K562 (cell line): ENCODE data around the gene SLC22A23. TPM values are rescaled to one million over a fixed set of nuclear protein-coding genes. Genes with fewer than 3 reads are reported as not detected.

Experiments used
- ATAC-seq: fragments of 200-7000 bp; cut with Tn5 transposase; 3 replicates; pipeline ENCODE4 v1.9.1; 2020; ENCODE audit warnings: moderate library complexity
- BruUV-seq: library from RNA; stranded (reverse); fragments of 400-500 nt; replicated peaks from 2 replicates; lab custom pipeline; 2021; lab: Mats Ljungman, UMichigan
- CTCF ChIA-PET: fragments of 300-600 bp; formaldehyde crosslinking; extraction: SDS; loops from one replicate; lab custom pipeline; 2021; ENCODE audit warnings: low intra/inter-chr PET ratio; lab: Yijun Ruan, JAX
- POLR2A ChIA-PET: fragments of 300-600, 350-650 bp; sonication (Branson Sonifier 250); formaldehyde crosslinking; extraction: SDS; loops from one replicate; lab custom pipeline; 2021; ENCODE audit warnings: antibody characterized with exemption, inconsistent platforms; lab: Yijun Ruan, JAX
- DNase-seq, 4 experiments: peaks; one replicate each; pipeline versions ENCODE4 v3.0.0 to v3.0.0-alpha.2; 2011 to 2018; ENCODE audit warnings: low spot score in 3 of 4, mixed read lengths in 3 of 4; ENCODE audit errors: extremely low read depth in 1 of 4
- FAIRE-seq: peaks from 2 replicates; lab custom pipeline; 2011; peaks lifted over from hg19 to GRCh38; lab: Jason Lieb, UNC
- H2AFZ ChIP-seq: 2 replicates; pipeline ENCODE4 v1.6.0; 2011; ENCODE audit warnings: low read depth, low read length, control low read depth, inconsistent platforms
- H3K27ac ChIP-seq: fragments of 200-600 bp; 3 replicates; pipeline ENCODE4 v1.8.0; 2011; ENCODE audit warnings: low read depth, mild to moderate bottlenecking, control low read depth, inconsistent platforms, low read length, moderate library complexity, mixed read lengths; ENCODE audit errors: extremely low read depth
- H3K27me3 ChIP-seq, 2 experiments: fragments of 300-600 bp in 1 of 2; 2 replicates in 1 of 2; 3 replicates in 1 of 2; pipeline versions ENCODE4 v1.6.0 to v1.8.0; 2011; ENCODE audit warnings: inconsistent platforms in 2 of 2, low read length in 2 of 2, mild to moderate bottlenecking in 1 of 2, mixed read lengths in 1 of 2, moderate library complexity in 1 of 2; ENCODE audit not compliant: control insufficient read depth in 2 of 2, insufficient read depth in 2 of 2
- H3K36me3 ChIP-seq: fragments of 300-600 bp; 3 replicates; pipeline ENCODE4 v1.8.0; 2011; ENCODE audit warnings: mild to moderate bottlenecking, low read length, inconsistent platforms; ENCODE audit not compliant: control insufficient read depth, insufficient read depth
- H3K4me1 ChIP-seq, 2 experiments: fragments of 200-600 bp in 1 of 2; replicated peaks in 1 of 2; 2 replicates in 1 of 2; 3 replicates in 1 of 2; pipeline versions ENCODE4 v1.5.1 to v1.8.0; 2011; ENCODE audit warnings: inconsistent platforms in 2 of 2, low read length in 2 of 2, mild to moderate bottlenecking in 1 of 2, mixed read lengths in 1 of 2, moderate library complexity in 1 of 2; ENCODE audit not compliant: control insufficient read depth in 2 of 2, insufficient read depth in 2 of 2
- H3K4me2 ChIP-seq: 2 replicates; pipeline ENCODE4 v1.6.1; 2011; ENCODE audit warnings: low read length, control low read depth, inconsistent platforms, mixed read lengths; ENCODE audit not compliant: insufficient read depth
- H3K4me3 ChIP-seq: fragments of 200-600 bp; sonication (generic), shearing (Covaris generic); 2 replicates; pipeline ENCODE4 v1.5.1; 2016; ENCODE audit warnings: control low read depth, inconsistent platforms
- H3K79me2 ChIP-seq: fragments of 200-600 bp; 3 replicates; pipeline ENCODE4 v1.8.0; 2011; ENCODE audit warnings: low read length, inconsistent platforms; ENCODE audit not compliant: control insufficient read depth, insufficient read depth
- H3K9ac ChIP-seq, 2 experiments: 2 replicates each; pipeline versions ENCODE4 v1.6.0 to v1.6.1; 2011; ENCODE audit warnings: low read depth in 2 of 2, low read length in 2 of 2, control low read depth in 1 of 2, inconsistent platforms in 1 of 2, mild to moderate bottlenecking in 1 of 2, mixed read lengths in 1 of 2; ENCODE audit not compliant: insufficient read depth in 1 of 2
- H3K9me1 ChIP-seq: one replicate; pipeline ENCODE4 v1.6.0; 2011; ENCODE audit warnings: inconsistent platforms, mild to moderate bottlenecking, low read length, moderate library complexity; ENCODE audit not compliant: control insufficient read depth, insufficient read depth
- H3K9me3 ChIP-seq: replicated peaks from 2 replicates; pipeline ENCODE4 v1.5.1; 2011; ENCODE audit warnings: low read depth, low read length, inconsistent platforms; ENCODE audit not compliant: control insufficient read depth, insufficient read depth
- H4K20me1 ChIP-seq: replicated peaks from 2 replicates; pipeline ENCODE4 v1.6.1; 2011; ENCODE audit warnings: low read length, inconsistent platforms, mixed read lengths; ENCODE audit not compliant: control insufficient read depth, insufficient read depth
- FIP1L1 ChIP-seq: fragments of 200-400 bp; formaldehyde crosslinking; IDR thresholded peaks from 2 replicates; pipeline ENCODE4 v1.6.1; 2018; ENCODE audit warnings: mild to moderate bottlenecking, low read depth, low read length; ENCODE audit not compliant: poor library complexity, severe bottlenecking
- LEF1 ChIP-seq: fragments of 450-650 bp; IDR thresholded peaks from 2 replicates; pipeline ENCODE4 v1.6.1; 2016; ENCODE audit warnings: mild to moderate bottlenecking
- RUNX1 ChIP-seq: sonication (generic); IDR thresholded peaks from 2 replicates; pipeline ENCODE4 v1.6.1; 2016; ENCODE audit warnings: antibody characterized with exemption, low read depth
- ZSCAN29 ChIP-seq: fragments of 450-650 bp; IDR thresholded peaks from 2 replicates; pipeline ENCODE4 v1.6.1; 2017
- WGBS: fragments of 100-300 bp; shearing (Covaris generic); methylation state at CpG from one replicate; pipeline ENCODE4 v1.1.6; 2016; ENCODE audit warnings: low coverage, mixed read lengths; ENCODE audit not compliant: insufficient coverage; ENCODE audit errors: missing lambda C conversion rate; 5-methylcytosine and 5-hydroxymethylcytosine counted together
- in situ Hi-C: fragments of 300-500 bp; cut with MboI; formaldehyde crosslinking; loops from 4 replicates; pipeline ENCODE4 v1.15.0; 2018; ENCODE audit warnings: inconsistent platforms, mixed read lengths
- intact Hi-C: fragments of 100-400 bp; cut with micrococcal nuclease; formaldehyde crosslinking; loops from 2 replicates; pipeline ENCODE4 v1.14.2; 2022
- polyA plus RNA-seq, 8 experiments: library from polyadenylated mRNA; depleted of rRNA in 4 of 8; stranded (reverse) in 5 of 8; unstranded in 3 of 8; fragments of >200 nt; fragmentation: Nextera tagmentation in 2 of 8; fragmentation: Illumina TruSeq in 1 of 8; extraction: Ambion mirVana in 2 of 8; extraction: Trizol in 1 of 8; gene quantifications; 2 replicates each; pipeline versions ENCODE4 v1.2.1 to v1.2.3, GENCODE V29; 2011 to 2014; ENCODE audit warnings: inconsistent platforms in 1 of 8, missing spikeins in 1 of 8
- total RNA-seq, 7 experiments: library from RNA; depleted of rRNA in 6 of 7; stranded (reverse); fragments of >200 nt in 6 of 7; fragmentation: Illumina TruSeq in 2 of 7; extraction: Trizol in 2 of 7; gene quantifications; 2 replicates each; pipeline versions ENCODE4 v1.2.1 to v1.2.3, GENCODE V29; 2011 to 2021; ENCODE audit warnings: low replicate concordance in 1 of 7
- TF ChIP-seq, protein P1 (sequence below): sonication (generic); formaldehyde crosslinking; IDR thresholded peaks from 2 replicates; pipeline ENCODE4 v1.8.1; 2023; ENCODE audit warnings: mild to moderate bottlenecking, missing genetic modification reagents
- TF ChIP-seq, protein P2 (sequence below), 2 experiments: fragments of 450-650 bp; IDR thresholded peaks; 2 replicates each; pipeline ENCODE4 v1.6.1; 2016; ENCODE audit warnings: mild to moderate bottlenecking in 2 of 2, borderline replicate concordance in 1 of 2, low read depth in 1 of 2, moderate library complexity in 1 of 2
- TF ChIP-seq, protein P3 (sequence below): sonication (generic); formaldehyde crosslinking; IDR thresholded peaks from 2 replicates; pipeline ENCODE4 v1.8.1; 2023; ENCODE audit warnings: mild to moderate bottlenecking, missing genetic modification reagents
- TF ChIP-seq, protein P4 (sequence below): sonication (generic); formaldehyde crosslinking; IDR thresholded peaks from 2 replicates; pipeline ENCODE4 v1.9.0; 2022; ENCODE audit warnings: mild to moderate bottlenecking, missing genetic modification reagents

SLC22A23 gene
- total and polyA plus RNA-seq, 9 of the 15 experiments (the other 6 are each of a cell fraction or from before 2014, with no cell fraction given): 0.30 to 8.7 (median 2.5) TPM

DNA sequence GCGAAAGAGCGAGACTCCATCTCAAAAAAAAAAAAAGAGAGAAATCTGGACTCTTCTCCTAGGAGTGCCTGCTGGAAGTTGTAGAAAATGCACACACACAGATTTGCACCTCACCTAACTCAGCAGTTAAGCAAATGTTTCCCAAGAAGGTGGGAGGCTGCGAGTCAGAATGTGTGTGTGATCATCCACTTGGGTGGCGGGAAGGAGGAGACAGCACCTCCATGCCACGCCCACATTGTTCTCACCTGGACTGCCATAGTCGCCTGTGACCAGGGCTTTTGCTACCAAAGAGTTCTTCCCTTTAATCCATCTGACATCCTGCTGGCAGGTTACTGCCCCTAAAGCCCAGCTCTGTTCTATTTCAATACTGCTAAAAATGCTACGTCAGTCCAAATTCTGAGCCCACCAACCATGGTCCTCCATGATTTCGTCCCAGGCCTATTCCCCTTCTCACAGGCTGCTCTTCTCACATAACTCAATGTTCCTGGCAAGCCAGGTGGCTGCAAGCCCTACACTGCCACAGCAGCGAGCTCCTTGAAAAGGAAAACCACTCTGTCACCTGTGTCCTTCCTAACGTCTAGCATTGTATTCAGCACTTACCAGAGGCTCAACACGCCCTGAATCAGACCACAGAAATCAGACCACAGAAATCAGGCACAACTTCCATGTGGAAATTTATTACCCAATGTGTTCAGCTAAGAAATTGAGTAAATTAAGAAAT lies 120.6 kb downstream of the SLC22A23 start:
- Histone ChIP-seq H3K36me3 (no peaks in the 10 kb centered on the region), H3K4me1 (peaks cover 10 to 41% of the 10 kb centered on the region in 2 experiments), H3K4me3 (no peak overlapping the region), H3K9ac (no peak overlapping the region), H3K9me1 (no peaks in the 10 kb centered on the region), H2AFZ (no peak overlapping the region), H3K9me3 (no peaks in the 10 kb centered on the region), H3K79me2 (no peaks in the 10 kb centered on the region), H3K27me3 (no peaks in the 10 kb centered on the region), H3K27ac (no peak overlapping the region), H3K4me2 (no peak overlapping the region), H4K20me1 (no peaks in the 10 kb centered on the region)
- ATAC-seq (no peak), DNase-seq (no peak), FAIRE-seq (no peak)
- ChIA-PET CTCF (no interaction called here), POLR2A (interaction anchor here (0.9 to 5.0 kb wide), 4 partner anchors 7 to 15 kb away, joined by 3 to 35 read pairs (median 4); no protein-coding TSS in a partner anchor)
- in situ Hi-C loops (no loop called here), intact Hi-C loops (no loop called here)
- WGBS: 88% methylated on average over 11 of the region's 11 CpGs
- no TSS peak for BruUV-seq
- TF ChIP-seq, protein P1, sequence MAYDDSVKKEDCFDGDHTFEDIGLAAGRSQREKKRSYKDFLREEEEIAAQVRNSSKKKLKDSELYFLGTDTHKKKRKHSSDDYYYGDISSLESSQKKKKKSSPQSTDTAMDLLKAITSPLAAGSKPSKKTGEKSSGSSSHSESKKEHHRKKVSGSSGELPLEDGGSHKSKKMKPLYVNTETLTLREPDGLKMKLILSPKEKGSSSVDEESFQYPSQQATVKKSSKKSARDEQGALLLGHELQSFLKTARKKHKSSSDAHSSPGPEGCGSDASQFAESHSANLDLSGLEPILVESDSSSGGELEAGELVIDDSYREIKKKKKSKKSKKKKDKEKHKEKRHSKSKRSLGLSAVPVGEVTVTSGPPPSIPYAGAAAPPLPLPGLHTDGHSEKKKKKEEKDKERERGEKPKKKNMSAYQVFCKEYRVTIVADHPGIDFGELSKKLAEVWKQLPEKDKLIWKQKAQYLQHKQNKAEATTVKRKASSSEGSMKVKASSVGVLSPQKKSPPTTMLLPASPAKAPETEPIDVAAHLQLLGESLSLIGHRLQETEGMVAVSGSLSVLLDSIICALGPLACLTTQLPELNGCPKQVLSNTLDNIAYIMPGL (CRISPR knock-in tag): no peak
- no peak for TF ChIP-seq ZSCAN29
- TF ChIP-seq RUNX1: no peak
- TF ChIP-seq, protein P2, sequence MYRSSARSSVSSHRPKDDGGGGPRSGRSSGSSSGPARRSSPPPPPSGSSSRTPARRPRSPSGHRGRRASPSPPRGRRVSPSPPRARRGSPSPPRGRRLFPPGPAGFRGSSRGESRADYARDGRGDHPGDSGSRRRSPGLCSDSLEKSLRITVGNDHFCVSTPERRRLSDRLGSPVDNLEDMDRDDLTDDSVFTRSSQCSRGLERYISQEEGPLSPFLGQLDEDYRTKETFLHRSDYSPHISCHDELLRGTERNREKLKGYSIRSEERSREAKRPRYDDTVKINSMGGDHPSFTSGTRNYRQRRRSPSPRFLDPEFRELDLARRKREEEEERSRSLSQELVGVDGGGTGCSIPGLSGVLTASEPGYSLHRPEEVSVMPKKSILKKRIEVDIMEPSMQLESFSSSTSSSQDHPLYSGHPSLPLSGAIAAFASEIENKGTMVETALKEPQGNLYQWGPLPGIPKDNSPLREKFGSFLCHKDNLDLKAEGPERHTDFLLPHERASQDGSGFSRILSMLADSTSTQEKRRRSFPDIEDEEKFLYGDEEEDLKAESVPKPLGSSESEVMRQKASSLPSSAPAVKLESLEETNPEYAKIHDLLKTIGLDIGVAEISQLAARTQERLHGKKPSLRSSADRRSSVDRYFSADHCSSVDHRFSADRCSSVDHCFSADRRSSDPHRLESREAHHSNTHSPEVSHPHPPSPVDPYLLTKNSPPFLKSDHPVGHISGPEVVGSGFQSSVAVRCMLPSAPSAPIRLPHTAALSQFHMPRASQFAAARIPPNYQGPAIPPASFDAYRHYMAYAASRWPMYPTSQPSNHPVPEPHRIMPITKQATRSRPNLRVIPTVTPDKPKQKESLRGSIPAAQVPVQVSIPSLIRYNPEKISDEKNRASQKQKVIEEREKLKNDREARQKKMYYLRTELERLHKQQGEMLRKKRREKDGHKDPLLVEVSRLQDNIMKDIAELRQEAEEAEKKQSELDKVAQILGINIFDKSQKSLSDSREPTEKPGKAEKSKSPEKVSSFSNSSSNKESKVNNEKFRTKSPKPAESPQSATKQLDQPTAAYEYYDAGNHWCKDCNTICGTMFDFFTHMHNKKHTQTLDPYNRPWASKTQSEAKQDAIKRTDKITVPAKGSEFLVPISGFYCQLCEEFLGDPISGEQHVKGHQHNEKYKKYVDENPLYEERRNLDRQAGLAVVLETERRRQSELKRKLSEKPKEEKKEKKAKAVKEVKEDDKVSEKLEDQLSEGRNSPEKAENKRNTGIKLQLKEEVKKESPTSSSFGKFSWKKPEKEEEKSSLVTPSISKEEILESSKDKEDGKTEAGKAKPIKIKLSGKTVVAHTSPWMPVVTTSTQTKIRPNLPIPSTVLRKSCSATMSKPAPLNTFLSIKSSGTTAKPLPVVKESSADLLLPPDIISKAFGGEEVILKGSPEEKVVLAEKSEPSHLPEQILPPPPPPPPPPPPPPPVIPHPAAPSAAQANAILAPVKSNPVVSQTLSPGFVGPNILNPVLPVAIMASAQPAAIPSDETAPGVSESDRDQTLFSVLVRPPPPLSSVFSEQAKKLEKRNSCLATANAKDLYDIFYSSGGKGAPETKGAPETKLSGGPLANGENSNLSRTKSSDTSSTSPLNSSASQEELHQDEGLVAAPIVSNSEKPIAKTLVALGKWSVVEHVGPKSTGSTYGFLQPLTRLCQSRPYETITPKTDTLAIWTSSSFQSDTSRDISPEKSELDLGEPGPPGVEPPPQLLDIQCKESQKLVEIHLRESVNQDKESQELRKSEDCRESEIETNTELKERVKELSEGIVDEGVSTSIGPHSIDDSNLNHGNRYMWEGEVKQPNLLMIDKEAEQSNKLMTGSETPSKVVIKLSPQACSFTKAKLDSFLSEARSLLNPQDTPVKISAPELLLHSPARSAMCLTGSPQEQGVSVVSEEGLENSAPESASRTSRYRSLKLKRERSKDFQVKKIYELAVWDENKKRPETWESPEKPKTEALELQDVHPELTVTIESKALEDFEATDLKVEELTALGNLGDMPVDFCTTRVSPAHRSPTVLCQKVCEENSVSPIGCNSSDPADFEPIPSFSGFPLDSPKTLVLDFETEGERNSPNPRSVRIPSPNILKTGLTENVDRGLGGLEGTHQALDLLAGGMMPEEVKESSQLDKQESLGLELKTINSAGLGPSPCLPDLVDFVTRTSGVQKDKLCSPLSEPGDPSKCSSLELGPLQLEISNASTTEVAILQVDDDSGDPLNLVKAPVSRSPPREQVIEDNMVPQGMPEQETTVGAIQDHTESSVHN (IDR thresholded peaks at IDR 0.05; ENCODE audit: borderline replicate concordance in 1 of 2, low read depth in 1 of 2): no peak
- TF ChIP-seq, protein P3, sequence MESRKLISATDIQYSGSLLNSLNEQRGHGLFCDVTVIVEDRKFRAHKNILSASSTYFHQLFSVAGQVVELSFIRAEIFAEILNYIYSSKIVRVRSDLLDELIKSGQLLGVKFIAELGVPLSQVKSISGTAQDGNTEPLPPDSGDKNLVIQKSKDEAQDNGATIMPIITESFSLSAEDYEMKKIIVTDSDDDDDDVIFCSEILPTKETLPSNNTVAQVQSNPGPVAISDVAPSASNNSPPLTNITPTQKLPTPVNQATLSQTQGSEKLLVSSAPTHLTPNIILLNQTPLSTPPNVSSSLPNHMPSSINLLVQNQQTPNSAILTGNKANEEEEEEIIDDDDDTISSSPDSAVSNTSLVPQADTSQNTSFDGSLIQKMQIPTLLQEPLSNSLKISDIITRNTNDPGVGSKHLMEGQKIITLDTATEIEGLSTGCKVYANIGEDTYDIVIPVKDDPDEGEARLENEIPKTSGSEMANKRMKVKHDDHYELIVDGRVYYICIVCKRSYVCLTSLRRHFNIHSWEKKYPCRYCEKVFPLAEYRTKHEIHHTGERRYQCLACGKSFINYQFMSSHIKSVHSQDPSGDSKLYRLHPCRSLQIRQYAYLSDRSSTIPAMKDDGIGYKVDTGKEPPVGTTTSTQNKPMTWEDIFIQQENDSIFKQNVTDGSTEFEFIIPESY: 0 out of 2 replicates have a peak, but pooled peaks have one; percentile 28
- TF ChIP-seq FIP1L1: no peak
- TF ChIP-seq, protein P4, sequence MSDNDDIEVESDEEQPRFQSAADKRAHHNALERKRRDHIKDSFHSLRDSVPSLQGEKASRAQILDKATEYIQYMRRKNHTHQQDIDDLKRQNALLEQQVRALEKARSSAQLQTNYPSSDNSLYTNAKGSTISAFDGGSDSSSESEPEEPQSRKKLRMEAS (CRISPR knock-in tag): 0 out of 2 replicates have a peak, but pooled peaks have one; percentile 15
- TF ChIP-seq LEF1: no peak
